Measurements from ENCODE around the gene HECW1.

HECW1 gene

GRCh38 chr7:43437001-43437400, 324.6 kb downstream of the HECW1 start:
- DNase-seq (ENCODE audit: low read depth), result no peak

DNA sequence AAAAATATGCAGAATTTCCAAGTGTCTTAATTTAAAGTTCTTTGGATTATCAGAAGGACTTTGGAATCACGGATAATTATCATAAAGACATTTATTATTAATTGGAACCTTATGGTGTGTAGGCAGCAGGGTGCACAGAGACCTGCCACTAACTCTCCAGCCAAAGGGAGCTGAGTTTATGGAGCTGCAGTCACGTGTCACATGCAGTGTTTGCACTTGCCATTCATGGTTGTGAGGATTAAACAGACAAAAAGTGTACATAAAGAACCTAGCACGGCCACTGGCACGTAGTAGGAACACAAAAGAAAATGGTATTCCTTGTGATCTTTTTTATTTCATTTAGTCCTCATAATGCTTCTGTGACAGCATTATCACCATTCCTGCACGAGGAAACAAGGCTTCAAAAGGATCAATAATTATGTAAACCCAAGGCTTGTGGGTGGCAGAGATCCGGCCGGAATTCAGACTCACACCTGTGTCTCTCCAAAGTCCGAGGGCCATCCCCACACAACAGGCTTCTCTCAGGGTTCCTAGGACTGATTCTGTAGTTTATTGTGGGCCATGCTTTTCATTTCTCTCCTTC, 326.5 kb downstream of the HECW1 start:
- no peak for DNase-seq (ENCODE audit: low read depth)

DNA sequence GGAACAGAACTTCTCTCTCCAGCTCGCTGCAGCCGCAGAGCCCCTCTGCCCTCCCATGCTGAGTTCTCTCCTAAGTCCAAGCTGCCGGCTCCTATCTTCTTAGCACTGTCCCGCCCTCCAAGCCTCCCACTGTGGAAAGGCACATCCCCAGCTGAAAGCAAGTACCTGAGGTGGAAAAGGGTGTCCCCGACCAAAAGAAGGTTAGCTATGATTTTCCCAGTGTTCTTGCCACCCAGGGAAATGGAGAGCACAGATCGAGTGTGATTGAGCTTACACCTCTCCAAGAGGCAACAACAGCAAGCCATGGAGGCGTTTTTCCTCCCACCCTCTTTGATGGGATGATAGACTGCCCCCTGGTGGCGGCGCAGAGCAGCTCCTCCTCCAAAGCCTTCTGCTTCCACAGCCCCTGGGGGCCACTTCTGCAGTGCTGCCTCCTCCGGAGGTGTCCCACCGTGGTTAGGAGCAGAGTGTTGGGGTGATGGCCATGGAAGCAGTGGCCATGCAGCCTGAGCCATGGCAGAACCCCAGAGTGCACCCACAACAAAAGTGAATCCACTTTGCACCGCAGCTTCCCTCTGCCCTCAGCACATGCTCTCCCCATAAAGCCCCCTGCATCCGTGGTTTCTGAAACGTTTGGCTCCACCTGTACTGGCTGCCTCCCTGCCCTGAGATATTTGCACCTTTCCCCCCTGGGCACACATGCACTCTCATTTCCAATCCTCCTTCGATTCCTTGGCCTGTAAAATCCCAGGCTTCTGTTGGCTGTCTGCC, 327.4 kb downstream of the HECW1 start:
- DNase-seq (ENCODE audit: low read depth), result peak; percentile 57

- no peak for DNase-seq (ENCODE audit: low read depth)
These were observed 329.0 kb downstream of the HECW1 start for GRCh38 chr7:43441231-43442130.

DNA sequence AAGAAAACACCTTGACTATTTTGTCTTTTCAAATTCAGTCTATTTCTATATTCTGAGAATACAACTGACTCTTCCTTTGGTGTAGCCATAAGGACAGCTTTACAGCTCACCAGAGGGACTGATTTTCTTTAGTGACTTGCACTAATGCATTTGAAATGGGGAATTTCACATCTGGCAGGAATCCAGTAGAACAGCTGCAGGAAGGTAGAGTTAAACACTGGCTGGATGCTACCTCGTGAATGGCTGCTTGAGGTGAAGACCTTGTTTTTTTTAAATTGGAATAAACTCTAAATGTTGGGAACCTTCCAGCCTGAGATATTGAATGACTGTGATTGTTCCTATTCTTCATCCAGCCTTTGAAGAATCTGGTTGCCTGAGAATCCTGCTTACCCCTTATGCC, 330.9 kb downstream of the HECW1 start:
- no peak for DNase-seq (ENCODE audit: low read depth)

DNA sequence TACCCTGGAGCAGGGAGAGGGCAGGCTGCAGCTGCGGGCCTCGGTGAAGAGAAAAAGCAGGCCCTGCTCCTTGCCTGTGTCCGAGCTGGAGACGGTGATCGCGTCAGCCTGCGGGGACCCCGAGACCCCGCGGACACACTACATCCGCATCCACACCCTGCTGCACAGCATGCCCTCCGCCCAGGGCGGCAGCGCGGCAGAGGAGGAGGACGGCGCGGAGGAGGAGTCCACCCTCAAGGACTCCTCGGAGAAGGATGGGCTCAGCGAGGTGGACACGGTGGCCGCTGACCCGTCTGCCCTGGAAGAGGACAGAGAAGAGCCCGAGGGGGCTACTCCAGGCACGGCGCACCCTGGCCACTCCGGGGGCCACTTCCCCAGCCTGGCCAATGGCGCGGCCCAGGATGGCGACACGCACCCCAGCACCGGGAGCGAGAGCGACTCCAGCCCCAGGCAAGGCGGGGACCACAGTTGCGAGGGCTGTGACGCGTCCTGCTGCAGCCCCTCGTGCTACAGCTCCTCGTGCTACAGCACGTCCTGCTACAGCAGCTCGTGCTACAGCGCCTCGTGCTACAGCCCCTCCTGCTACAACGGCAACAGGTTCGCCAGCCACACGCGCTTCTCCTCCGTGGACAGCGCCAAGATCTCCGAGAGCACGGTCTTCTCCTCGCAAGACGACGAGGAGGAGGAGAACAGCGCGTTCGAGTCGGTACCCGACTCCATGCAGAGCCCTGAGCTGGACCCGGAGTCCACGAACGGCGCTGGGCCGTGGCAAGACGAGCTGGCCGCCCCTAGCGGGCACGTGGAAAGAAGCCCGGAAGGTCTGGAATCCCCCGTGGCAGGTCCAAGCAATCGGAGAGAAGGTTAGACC, 332.5 kb downstream of the HECW1 start:
- DNase-seq (ENCODE audit: low read depth), result no peak

DNA sequence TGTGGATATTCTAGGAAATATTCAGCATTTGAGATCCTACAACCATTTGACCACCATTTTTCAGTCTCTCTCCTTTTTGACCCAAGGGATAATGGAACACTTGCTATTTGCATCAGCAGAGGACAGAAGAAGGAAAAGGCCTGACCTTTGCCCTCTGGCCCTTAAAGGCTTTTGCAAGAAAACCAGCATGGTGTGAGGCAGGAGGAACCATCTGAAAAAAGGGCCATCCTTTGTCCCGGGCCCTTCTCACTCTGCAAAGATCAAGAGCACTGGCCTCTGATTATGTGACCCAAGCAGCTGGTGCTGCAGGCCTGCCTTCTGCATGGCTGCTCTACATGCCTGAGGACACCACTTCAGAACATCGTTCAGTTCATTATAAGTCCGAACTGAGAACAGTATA, 337.1 kb downstream of the HECW1 start:
- DNase-seq (ENCODE audit: low read depth), result no peak

DNA sequence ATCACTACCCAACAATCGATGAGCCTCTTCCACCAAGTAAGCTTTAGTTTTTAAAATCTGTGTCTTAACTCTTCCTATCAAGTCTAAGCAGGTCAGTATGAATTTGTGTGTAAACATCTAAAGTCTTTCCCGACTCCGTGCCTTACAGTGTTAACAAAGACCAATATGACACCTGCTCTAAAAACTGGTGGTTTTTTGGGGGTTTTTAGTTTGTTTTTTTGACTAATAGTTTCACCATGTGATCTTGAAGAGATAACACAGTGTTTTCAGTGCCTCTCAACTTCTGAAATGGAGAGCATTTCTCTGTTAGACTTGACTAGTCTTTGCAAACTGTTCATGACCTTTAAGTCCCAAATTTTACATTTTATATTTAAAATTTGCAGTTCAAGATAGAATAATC, 338.4 kb downstream of the HECW1 start:
- no peak for DNase-seq (ENCODE audit: low read depth)

GRCh38 chr7:43454936-43455518, 342.6 kb downstream of the HECW1 start:
- DNase-seq (ENCODE audit: low read depth), result peak; percentile 52

DNA sequence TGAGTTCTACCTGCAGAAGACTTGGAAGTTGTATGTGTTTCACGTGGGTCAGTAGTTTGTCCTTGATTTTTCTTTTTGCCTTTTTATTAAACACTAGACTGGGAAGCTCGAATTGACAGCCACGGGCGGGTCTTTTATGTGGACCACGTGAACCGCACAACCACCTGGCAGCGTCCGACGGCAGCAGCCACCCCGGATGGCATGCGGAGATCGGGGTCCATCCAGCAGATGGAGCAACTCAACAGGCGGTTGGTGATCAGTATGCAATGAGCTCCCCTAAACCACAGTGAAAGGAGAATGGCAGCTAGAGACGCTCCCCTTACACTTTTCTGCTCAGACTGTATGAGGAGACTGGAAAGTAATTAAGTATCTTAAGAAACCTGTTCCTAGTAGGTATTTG, 343.8 kb downstream of the HECW1 start:
- no peak for DNase-seq (ENCODE audit: low read depth)

DNA sequence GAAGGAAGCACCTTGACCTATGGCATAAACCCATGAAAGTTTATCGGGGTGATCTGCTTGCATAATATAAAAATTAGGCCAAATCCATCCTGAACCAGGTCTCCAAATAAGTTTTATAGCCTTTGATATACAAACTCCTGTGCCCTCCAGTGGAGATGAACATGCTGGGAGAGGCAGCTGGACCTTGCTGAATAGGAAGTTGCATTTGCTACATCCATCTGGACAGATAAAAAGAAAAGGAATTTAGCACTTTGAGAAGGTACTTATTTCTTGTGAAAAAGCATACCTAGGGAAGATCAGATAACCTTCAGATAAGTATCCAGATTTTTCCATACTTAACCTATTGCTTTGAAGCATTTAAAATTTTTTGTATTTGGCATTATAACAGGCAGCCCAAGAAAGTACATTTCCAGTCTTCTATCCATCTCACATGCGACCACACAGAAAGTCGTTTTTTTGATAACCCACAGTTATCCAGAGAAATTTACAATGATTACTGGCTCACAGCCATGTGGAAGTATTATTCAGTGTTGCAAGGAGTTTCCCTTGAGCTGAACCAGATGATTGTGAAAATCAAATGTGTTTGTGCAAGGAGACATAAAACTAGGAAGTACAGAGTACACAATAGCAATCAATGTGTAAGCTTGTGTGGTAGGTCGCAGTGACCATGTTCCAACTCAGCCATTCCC, 346.0 kb downstream of the HECW1 start:
- DNase-seq (ENCODE audit: low read depth), result no peak

- DNase-seq (ENCODE audit: low read depth), result no peak
These were observed 346.5 kb downstream of the HECW1 start for GRCh38 chr7:43459019-43459337.

DNA sequence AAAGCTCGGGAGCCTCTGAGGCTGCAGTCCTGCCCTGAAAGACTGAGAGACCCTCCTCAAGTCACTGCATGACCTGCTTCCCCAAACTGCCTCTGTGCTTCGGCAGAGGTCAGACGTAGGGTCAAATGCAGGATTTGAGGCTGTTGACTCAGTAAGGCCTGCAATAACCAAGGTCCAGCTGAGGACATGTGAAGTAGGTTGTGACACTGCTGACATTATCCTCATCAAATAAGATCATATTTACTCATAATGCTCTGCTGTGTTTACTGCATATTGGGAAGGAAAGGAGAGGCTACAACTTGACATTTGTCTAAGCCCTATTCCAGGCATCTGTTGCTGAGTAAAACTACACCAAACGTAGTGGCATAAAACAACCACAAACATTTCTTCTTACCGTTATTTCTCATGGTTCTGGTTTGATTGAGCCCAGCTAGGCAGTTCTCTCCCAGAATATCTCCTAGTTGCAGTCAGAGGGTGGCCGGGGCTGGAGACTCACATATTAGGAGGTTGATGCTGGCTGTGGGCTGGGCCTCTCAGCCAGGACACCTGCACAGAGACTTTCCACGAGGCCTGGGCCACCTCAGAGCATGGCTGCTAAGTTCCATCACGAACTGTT, 348.4 kb downstream of the HECW1 start:
- no peak for DNase-seq (ENCODE audit: low read depth)

GRCh38 chr7:43461349-43462024, 349.0 kb downstream of the HECW1 start:
- DNase-seq (ENCODE audit: low read depth), result no peak

DNA sequence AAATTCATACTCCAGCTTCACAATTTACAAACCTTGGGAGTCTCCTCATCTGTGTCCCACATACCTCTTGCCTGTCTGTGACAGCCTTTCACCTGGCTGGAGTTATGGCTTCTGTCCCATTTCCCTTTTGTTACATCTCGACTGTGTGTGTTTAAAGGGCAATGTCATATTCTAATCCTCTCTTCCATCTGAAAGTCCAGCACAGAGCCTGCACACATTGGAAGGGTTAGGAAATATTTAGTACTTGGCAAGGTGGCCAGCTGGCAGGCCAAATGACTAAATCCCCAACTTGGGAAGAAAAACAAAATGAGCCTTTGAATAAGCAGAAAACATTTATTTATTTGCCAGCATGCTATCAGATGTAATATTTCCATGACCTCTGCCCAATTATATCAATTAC, 350.4 kb downstream of the HECW1 start:
- no peak for DNase-seq (ENCODE audit: low read depth)

DNA sequence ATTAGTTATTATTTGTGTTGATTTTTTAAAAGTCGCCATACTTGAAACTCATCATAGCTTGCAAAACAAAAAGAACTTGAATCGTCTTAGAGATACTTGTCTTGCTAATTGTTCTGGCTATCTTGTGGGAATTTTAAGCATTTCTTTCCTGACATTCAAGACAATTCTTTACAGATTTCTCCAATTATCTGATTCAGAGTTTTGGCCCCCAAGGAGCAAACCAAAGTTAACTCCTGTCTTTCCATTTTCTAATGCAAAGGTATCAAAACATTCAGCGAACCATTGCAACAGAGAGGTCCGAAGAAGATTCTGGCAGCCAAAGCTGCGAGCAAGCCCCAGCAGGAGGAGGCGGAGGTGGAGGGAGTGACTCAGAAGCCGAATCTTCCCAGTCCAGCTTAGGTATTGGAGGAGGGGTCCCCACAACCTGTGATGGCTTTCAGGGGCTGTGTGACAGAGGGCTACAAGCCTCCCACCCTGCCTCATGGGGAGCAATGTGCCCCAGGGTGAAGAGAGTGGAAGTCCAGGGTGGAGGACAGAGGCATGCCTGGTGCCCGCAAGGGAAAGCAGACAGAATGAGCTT, 351.0 kb downstream of the HECW1 start:
- DNase-seq (ENCODE audit: low read depth), result no peak

- no peak for DNase-seq (ENCODE audit: low read depth)
These were observed 353.4 kb downstream of the HECW1 start for GRCh38 chr7:43465581-43466554.

DNA sequence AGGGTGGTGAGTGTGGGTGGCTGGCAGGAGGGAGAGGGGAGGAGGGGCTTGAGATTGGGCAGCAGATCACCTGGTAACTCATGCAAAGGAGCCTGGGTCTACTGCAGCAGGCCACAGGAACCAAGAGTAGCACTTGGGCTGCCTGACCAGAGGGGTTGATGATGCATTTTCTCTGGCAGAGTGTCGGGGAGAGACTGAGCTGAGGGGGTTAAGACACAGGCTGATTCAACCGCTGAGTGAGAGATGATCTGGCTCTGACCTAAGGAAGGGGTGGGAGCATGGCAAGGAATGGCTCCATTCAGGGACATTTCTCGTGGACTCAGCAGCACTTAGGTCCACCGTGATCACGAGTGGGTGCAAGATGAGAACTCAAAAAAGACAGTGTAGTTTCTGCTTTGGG, 355.0 kb downstream of the HECW1 start:
- peak; percentile 54 for DNase-seq (ENCODE audit: low read depth)

DNA sequence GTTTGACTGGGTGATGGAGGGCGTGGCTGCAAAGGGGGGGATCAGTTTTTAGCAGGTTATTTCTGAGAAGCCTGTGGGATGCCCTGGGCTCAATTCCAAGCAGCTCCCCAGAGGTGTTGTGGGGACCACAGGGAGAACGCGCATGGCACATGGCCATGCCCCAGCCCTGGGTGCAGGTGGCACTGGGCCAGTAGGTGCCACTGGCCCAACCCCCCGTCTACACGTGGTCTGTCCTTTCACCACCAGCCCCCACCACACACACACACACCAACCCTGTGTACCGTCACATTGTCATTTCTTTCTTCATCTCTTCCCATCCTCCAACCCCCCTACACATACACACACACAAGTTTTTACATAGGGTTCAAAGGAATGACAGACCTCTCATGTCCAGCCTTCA, 355.4 kb downstream of the HECW1 start:
- DNase-seq (ENCODE audit: low read depth), result no peak
